Left lobe of liver (tissue), 2 donors: ENCODE results near the gene GPATCH3. TPM values are rescaled to one million over a fixed set of nuclear protein-coding genes. Genes with fewer than 3 reads are reported as not detected.
"Not testable (repeated sequence)": the region's sequence is repeated elsewhere in the genome, so short reads cannot be mapped to it uniquely, and the experiment has no call there.

Experiments used
- ATAC-seq: fragments of 200-7000 bp; cut with Tn5 transposase; one replicate; pipeline ENCODE4 v1.9.1; 2020; ENCODE audit warnings: mild to moderate bottlenecking, moderate library complexity
- DNase-seq: peaks from one replicate; pipeline ENCODE4 v3.0.0-alpha.2; 2020; ENCODE audit warnings: low spot score
- total RNA-seq: library from RNA; stranded (reverse); gene quantifications from one replicate; pipeline ENCODE4 v1.2.1, GENCODE V29; 2021
- donor health status: DM: no; HTN: no; CAD: no; lungs with moderate emphysema.
- donor health status: DM: no; HTN: yes; CAD: no.

Gene GPATCH3
- total RNA-seq, 1 donor from 2014 or later, result 7.1 TPM

DNA sequence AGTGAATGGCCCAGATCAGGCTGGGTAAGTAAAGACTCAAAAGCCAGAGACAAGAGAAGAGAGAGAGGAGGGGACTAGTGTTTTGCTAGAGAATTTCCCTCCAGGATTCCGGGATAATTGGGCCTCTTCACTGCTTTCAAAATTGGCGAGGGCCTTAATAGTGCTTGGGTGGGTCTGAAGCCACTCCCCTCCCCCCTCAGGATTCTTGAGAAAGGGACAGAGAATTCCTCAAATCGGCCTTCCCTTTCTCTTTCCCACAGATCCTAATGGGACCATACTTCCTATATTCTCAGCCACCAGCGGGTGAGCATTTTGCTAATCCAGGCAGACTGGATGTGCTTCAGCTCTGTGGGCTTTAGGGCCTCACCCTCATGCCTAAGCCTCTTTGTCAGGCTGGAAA is 25.4 kb downstream of the GPATCH3 start:
- DNase-seq, result no peak
- no peak for ATAC-seq

DNA sequence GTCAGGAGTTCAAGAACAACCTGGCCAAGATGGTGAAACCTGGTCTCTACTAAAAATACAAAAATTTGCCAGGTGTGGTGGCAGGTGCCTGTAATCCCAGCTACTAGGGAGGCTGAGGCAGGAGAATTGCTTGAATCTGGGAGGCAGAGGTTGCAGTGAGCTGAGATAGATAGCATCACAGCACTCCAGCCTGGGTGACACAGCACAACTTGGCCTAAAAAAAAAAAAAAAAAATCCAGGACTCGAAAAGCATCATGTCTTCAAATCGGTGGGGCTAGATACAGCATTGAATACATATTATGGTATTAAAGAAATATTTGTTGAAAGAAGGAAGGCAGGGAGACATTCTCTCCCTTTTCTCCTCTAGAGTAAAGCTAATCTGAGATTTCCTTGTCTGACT is 27.2 kb downstream of the GPATCH3 start:
- DNase-seq, ATAC-seq: not testable (repeated sequence)

DNA sequence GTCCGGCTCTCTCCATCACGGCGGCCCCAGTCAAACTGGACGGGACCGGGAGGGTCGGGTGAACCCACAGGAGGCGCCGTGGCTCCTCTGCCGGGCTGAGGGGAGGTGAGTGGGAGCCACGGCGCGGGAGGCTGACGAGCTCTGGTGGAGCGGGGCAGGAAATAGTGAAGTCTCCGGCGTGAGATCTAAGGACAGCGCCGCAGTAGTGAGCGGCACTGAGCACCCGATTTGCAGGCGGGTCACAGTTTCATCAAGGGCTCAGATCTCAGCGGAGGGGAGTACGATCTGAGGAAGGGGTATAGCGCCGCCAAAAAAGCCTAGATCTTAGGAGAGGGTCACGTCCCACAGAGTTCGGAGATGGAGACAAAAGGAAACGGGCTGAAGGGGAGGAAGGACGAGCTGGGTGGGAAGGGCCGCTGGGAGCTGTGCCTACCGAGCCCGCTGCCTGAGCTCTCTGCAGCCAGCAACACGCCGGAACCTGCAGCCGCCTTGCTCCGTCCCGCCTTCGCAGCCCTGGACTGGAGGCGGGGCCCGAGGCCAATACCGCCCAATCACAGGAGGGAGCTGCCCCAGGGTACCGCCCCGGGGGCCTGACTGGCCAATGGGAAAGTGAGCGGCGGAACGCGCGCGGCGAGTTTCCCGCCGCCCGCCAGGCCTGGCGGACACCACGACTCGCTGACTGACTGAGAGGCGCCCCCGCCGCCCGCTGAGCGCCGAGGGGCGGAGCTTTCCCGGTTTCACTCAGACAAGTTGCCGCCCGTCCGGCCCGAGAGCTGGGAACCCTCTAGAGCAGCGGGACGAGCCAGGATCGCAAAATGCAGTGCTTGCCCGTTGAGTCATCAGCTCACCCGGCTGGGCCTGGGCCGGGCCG is 35.4 kb downstream of the GPATCH3 start:
- peak; percentile 96 for ATAC-seq
- DNase-seq, result peak; percentile 98

DNA sequence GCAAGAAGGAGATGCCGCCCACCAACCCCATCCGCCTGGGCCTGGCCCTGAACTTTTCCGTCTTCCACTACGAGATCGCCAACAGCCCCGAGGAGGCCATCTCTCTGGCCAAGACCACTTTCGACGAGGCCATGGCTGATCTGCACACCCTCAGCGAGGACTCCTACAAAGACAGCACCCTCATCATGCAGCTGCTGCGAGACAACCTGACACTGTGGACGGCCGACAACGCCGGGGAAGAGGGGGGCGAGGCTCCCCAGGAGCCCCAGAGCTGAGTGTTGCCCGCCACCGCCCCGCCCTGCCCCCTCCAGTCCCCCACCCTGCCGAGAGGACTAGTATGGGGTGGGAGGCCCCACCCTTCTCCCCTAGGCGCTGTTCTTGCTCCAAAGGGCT is 36.6 kb downstream of the GPATCH3 start:
- DNase-seq, result no peak
- no peak for ATAC-seq

DNA sequence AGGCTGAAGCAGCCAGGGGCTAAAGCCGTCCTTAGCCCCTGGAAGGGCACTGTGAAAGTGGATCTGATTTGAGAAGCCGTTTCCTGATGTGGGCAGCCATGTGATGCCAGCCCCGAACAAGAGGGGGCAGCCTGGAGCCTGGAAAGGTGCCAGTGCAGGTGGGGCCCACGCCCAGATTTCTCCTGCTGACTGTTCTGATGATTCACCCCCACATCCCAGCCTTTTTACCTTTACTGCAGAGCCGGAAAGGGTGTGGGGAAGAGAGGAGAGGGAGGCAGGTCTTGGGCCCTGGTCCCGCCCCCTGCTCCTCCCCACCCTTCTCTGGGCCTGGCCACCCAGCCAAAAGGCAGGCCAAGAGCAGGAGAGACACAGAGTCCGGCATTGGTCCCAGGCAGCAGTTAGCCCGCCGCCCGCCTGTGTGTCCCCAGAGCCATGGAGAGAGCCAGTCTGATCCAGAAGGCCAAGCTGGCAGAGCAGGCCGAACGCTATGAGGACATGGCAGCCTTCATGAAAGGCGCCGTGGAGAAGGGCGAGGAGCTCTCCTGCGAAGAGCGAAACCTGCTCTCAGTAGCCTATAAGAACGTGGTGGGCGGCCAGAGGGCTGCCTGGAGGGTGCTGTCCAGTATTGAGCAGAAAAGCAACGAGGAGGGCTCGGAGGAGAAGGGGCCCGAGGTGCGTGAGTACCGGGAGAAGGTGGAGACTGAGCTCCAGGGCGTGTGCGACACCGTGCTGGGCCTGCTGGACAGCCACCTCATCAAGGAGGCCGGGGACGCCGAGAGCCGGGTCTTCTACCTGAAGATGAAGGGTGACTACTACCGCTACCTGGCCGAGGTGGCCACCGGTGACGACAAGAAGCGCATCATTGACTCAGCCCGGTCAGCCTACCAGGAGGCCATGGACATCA is 37.2 kb downstream of the GPATCH3 start, which contains the start of gene SFN:
Gene SFN, plus strand, starts transcription at position 369 of the 904 bp plus-strand sequence. Its CDS starts 64 bp downstream, at position 433.
- no peak for ATAC-seq

DNA sequence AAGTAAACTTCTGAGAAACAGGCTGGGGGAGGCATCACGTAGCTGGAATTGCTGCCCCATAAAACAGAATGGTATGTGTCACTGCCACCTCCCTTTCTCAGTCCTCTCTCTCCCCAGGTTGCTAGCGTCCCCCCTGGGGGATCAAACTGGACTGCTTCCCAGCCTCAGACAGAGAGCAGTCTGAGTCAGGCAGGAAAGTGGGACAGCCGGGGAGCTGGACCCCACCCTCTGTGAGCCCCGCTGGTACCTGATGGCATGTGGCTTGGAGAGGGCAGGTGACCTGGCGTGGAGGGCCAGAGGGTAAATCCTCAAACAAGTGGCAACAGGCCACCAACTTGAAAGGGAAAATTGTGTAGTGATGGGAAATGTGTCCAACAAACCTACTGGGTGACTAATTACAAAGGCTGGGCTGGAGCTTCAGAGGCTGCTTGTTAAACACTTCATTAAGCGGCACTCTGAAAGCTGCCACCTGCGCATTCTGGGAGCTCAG is 38.3 kb downstream of the GPATCH3 start:
- ATAC-seq, result no peak
- no peak for DNase-seq

More for the DNA sequence above, 37.2 kb downstream of the GPATCH3 start, which contains the start of gene SFN:
- DNase-seq, result no peak

DNA sequence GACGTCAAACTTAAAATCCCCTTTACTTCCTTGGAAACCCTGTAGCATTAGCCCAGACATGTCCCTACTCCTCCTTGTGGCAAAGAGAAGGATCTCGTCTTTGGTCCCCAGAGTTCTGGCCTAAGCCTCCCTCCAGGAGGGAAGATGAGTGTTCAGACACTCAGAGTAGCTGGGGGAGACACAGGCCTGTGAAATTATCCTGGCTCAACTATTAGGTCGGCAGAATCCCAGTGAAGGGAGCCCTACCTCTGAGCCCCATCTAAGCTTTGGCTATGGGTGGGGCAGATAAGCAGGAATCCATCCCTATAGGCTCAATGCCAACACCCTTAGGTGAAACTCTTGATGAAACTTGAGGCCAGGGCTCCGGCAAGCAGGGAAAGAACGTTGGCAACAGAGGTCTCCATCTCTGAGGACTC is 39.0 kb downstream of the GPATCH3 start:
- no peak for ATAC-seq
- DNase-seq, result no peak

DNA sequence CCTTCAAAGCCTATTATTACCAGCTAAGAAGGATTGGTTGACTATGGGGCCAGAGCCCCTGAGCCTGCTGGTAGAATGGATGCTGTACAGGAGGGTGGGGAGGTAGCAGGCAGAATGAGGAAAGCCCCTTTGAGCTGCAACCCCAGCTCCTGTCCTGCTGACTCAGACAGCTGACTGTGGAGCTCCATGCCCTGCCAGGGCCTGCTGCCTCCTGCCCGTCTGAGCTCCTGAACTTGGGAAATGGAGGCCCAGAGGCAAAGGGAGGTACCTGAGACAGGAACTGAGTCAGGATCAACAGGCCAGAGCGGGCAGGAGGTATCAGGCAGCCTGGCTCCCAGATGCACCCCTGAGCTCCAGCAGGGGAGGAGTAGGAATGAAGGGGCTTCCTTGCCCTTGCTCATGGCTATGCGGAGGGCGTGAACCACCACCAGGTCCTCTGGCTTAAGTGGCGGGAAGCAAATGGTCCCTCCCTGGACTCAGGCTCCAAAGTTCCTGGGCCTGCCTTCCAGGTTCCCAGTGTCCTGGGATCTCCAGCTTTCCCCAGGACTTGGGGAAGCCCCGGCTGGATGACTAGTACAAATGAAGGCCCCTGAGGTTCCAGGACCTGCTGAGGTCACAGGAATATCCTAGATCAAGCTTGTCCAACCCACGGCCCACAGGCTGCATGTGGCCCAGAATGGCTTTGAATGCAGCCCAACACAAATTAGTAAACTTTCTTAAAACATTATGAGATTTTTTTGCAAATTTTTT is 41.2 kb downstream of the GPATCH3 start:
- no peak for ATAC-seq
- no peak for DNase-seq

DNA sequence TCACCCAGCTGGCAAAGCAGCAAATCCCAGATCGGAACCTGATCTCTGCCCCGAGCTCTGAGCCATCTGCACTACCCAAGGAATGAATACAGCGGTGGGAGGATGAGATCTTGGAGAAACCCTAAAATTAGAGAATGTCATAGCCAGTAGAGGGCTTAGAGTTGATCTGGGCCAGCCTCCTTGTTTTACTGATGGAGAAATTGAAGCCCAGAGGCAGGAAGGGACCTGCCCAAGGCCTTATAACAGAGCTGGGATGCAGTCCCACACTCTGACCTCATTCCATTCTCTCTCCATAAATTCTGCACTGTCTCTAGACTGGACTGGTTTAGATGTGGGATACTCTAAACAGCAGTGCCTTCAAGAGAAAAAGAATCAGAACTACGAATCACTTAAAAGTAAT is 42.1 kb downstream of the GPATCH3 start:
- DNase-seq (no peak), ATAC-seq (no peak)

DNA sequence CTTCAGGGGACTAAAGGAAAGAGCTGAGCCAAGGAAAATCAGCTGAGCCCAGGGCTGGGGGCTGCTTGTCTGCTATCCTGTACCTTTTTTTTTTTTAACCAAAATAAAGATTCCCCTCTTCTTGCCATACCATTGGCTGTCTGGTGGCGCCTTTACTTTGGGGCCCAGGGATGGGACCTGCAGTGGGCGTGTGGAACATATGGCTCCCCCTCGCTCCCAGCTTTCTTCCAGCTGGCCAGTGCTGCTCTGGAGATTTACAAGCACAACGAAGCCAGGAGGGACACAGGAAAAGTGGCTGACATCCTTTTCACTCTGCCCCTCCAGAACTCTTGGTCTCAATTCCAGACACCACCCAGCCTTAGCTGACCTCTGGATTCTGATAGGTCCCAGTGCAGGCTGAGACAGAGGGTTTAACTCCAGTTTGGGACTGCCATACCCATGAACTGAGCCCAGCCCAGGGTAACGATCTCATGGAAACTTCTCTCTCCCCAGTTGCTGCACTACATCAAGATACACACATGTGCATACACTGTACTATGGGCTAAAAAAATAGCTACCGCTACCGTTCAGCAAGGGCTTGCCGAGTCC is 42.7 kb downstream of the GPATCH3 start:
- no peak for ATAC-seq
- DNase-seq, result no peak

DNA sequence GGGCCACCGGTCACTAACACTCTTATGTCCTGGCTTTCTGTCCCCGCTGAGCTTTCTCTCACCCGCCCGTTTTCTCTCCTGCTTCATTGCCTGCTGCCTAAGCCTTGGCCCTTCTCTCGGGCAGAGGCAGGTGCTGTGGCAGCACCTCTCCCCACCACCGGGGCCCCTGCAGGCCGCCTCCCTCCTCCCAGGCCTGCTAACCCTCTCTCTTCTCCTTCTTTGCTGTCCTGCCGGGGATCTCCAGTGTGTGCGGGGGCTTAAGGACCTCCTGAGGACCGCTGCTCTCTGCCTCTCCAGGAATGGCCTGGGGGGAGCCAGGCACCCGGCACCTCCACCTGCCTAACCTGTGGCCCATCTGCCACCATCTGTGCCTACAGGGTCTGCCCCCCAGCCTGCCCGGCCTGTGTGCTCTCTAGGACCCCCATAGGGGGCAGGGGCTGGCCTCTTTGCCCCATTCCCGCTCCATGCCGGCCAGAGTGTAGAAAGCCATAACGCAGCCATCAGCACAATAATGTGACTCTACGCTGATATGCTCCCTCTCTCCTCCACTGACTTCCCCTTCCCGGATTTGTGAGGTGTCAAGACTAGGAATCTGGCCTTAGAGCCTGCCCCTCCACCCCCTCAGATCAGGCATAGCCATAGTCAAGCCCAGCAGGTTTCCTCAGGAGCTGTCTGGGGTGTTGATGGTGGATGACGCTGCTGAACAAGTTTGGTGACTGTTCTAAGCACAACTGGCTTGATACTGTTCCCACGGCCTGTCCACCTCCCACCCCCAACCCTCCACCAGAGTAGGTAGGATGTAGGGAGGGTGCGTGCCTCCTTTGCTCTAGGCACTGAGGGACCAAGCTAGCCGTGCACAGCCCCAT is 43.4 kb downstream of the GPATCH3 start:
- ATAC-seq, result no peak

DNA sequence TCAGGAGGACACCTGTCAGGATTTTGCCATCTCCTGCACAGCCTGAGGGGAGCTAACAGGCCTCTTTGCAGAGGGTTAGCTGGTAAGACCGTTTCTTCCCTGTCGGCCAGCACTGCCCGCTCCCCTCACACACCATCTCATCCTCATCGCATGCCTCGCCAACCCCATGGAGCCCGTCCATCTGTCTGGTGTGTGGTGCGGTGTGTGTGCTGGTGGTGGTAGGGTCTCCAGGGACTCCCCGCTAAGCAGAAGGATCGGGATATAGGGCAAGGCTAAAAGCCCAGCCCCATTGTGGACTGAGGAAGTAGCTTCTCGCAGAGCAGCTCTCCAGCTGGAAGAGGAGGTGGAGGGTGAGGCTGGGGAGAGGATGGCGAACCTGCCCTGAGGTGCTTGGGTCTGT is 44.1 kb downstream of the GPATCH3 start:
- no peak for ATAC-seq

More for the DNA sequence above, 43.4 kb downstream of the GPATCH3 start:
- DNase-seq, result no peak

DNA sequence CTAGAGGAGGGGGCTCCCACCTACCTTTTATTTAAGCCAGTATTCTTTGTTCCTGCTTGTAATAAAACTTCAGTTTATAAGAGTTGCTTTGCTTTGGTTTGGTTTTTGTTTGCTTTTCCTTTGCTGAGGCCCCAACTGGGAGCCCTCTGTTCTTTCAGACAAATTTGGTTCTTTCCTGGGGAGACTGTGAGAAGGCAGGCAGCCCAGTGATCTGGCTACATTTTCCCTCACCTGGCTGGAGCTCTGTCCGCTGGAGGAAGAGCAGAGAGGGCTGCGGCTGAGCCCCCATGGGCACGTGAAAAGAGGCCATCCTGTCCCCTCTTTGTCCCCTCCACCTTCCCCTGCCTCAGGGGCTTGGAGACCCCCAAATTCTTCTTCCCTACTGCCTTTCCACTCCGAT is 44.6 kb downstream of the GPATCH3 start:
- DNase-seq (no peak), ATAC-seq (no peak)

More for the DNA sequence above, 44.1 kb downstream of the GPATCH3 start:
- no peak for DNase-seq

DNA sequence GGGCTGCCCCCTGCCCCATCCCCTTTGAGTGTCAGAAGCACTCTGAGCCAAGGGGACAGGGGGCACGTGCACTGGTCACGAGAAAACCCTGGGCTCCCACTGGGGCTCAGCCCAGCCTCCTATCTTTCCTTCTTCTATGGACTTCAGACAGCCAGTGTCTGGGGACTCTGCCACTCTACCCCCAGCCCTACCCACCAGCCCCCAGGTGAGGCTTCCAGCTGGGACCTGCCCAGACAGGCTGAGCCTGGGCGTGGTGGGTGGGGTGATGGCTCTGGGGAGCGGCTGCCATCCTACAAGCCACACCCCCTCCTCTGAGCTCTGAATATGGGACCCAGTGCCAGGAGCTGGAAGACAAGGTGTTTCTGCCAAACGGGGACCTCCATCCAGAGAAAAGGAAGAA is 45.4 kb downstream of the GPATCH3 start:
- DNase-seq, result no peak
- no peak for ATAC-seq

DNA sequence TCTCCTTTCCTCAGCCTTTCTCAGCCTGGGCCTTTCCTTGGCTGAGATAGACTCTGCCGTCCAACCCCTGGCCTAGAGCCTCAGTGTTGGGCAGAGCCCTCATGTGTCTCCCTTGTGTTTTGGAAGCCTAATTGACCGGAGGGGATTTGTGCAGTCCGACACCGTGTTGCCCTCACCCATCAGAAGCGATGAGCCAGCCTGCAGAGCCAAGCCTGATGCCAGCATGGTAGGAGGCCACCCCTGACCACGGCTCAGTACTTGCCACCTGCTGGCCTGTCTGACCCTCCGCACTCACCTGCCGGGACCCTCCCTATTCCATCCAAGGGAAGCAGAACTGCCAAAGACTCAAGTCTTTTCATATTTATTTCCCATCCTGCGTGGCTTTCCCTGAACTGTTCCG is 46.7 kb downstream of the GPATCH3 start:
- DNase-seq (no peak), ATAC-seq (no peak)

DNA sequence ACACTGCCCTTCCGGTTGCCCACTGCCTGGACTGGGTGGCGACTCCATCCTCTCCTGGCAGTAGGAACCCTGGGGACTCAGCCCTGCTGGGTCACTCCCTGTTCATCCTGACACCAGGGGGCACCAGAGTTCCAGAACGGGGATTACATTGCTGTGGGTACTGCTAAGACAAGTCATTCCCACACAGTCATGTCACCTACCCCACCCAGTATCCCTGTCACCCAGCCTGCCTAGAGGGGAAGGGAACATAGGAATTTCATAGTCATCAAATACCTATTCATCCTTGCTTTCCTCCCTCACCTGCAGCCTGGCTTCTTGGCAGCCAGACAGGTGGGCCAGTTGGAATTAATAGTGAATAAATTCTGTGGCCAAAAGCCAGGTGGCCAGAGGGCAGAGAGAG is 47.1 kb downstream of the GPATCH3 start:
- peak; percentile 86 for DNase-seq
- peak; percentile 90 for ATAC-seq

DNA sequence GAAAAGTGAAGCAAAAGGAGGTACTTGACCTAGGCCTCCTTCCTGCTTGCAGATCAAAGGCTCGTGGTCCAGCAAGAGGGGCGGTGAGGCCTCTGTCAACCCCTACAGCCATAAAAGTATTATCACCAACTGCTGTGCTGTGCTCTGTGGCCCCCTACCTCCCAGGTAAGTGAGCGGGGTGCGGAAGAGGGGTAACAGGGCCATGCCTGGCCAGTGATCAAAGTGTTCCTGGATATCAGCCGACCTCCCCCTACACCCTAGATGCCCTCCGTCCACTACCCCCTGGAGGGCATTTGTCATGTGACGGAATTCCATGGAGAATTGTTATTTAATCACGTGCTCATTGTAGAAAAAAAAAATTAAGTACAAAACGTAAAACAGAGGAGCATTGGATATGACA is 47.6 kb downstream of the GPATCH3 start:
- DNase-seq (no peak), ATAC-seq (no peak)

DNA sequence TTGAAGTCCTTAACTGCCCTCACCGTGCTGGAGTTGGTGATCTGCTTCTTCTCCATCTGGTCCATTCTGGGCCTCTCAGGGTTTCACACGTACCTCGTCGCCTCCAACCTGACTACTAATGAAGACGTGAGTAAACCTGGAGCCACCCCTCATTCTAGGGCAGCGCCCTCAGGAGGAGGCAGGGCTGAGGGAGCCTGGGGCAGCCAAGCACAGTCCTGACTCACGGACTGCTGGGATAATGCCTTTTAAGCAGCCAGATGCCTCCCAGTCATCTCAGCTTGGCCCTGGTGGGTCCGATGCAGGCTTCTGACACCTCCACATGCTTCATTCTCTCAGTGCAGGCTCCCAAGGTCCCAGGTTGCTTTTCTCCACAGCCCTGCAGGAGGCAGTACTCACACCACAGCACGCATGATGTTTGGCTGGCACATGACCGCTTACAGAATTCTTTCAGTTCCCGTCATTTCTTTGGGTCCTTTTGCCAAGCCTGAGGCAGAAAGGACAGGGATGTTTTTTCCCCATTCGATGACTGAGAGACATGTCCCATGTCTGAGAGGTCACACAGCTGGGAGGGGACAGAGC is 49.1 kb downstream of the GPATCH3 start:
- ATAC-seq, result no peak
- no peak for DNase-seq
